ENCODE measurements around the gene INCA1.

DNA sequence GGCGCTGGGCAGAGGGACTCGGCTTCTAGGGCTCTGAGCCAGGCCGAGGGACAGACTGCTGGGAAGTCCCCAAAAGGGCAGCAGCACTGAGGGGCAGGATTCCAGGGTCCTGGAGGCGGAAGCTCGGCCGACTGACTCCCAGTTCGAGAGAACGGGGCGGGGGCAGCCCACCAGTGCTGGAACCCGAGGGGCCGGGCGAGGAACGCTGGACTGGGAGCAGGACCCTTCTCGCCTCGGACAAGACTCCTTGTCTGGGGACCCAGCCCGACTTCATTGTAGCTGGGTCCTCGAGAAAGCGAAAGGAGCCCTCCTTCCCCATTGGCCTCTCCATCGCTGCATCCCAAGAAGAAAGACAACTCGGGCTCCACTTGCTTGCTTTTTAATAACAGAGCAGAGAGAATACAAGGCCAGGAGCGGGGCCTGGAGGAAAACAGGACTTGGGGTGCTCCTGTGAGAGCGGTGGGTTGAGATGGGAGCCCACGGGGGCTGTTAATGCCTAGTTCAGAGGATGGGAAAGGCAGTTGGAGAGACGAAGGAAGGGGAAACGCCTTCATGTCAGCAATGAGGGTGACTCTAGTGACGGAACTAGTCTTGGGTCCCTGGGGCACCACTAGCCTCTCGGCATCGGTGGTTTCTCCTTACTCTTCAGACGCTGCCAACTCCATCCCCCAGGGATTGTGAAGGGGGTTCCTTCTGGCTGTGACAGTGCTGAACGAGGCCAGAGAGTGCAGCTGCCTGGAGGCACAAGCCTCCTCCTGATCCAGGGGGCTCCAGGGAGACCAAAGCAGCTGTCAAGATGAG is 9.4 kb downstream of the INCA1 start:
- TF ChIP-seq, protein P1, sequence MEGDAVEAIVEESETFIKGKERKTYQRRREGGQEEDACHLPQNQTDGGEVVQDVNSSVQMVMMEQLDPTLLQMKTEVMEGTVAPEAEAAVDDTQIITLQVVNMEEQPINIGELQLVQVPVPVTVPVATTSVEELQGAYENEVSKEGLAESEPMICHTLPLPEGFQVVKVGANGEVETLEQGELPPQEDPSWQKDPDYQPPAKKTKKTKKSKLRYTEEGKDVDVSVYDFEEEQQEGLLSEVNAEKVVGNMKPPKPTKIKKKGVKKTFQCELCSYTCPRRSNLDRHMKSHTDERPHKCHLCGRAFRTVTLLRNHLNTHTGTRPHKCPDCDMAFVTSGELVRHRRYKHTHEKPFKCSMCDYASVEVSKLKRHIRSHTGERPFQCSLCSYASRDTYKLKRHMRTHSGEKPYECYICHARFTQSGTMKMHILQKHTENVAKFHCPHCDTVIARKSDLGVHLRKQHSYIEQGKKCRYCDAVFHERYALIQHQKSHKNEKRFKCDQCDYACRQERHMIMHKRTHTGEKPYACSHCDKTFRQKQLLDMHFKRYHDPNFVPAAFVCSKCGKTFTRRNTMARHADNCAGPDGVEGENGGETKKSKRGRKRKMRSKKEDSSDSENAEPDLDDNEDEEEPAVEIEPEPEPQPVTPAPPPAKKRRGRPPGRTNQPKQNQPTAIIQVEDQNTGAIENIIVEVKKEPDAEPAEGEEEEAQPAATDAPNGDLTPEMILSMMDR (IDR thresholded peaks at IDR 0.05) = no peak
- TF ChIP-seq POLR2A (IDR thresholded peaks at IDR 0.05) = no peak

Data from testis (tissue), 2 donors.